GM19467 (cell line): ENCODE measurements around the gene TASP1.

ENCODE experiments used
- ATAC-seq: cut with Tn5 transposase; IDR thresholded peaks from one replicate; pipeline ENCODE4 v1.9.1; 2021; ENCODE audit warnings: mild to moderate bottlenecking, moderate library complexity; ENCODE audit not compliant: unreplicated experiment

Gene TASP1

DNA sequence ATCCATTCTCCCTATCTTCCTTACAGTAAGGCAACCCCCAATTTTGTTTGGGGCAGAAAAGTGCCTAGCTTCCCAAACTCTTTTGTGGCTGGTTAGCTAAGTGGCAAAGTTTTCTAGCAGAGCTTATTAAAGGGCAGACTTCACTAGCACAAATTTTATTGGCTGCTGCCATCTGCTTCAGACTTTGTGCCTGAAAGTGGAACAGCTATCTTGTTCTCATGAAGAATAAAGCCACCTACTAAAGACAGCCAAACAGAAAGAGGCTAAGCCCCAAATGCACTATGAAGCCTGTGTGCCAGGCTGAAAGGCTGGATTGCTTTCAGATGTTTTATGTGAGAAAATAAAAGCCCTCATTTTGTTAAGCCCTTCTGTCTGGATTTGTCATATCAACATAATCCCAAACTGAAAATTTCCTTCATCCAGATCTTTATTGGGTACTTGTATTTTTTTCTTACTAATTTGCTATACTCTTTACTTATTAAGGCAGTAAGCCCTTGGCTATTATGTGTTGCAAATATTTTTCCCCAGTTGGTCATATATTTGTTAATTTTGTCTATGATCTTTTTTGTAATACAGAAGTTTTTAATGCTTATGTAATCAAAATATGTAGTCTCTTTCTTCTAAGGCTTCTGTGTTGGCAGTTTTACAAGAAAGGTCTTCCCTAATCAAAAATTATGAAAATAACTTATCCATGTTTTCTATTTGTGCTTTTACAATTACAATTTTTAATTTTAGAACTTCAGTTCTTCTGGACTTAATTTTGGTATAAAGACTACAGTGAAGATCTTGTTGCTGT, 191.1 kb downstream of the TASP1 start:
- ATAC-seq = no peak

DNA sequence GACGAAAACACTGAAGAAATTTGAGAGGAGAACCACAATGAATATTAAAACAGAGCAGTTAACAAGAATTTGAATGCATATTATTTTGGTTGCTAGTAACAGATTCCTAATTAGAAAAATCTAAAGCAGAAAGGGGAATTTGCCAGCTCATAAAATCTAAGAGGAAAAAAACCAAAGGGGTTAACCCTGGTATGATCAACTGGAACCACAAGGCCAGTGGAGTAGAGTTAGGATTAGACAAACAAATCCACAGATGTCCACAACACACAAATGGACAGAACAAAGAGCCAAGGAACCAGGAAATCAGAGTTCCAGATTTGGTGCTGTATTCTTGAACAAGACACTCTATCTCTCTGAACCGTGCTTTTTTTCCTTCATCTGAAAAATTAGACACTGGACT, 195.0 kb downstream of the TASP1 start:
- ATAC-seq = no peak

DNA sequence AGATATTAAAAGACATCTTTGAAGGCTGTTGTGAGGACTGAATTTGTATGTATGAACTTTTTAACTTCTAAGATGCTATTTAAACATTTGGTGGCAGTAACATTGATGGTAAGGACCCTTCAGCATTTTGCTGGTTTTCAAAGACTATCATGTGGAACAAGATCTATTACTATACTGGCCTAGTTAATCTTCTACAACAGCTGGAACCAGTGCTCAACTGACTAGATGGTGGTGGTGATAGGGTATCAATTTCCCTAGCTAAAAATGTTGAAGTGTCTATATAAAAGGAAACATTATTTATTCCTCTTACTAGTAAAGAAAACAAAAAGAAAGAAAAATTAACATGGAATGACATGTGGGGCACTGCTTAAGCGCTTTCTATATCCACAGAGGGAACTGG, 195.7 kb downstream of the TASP1 start:
- ATAC-seq = no peak

DNA sequence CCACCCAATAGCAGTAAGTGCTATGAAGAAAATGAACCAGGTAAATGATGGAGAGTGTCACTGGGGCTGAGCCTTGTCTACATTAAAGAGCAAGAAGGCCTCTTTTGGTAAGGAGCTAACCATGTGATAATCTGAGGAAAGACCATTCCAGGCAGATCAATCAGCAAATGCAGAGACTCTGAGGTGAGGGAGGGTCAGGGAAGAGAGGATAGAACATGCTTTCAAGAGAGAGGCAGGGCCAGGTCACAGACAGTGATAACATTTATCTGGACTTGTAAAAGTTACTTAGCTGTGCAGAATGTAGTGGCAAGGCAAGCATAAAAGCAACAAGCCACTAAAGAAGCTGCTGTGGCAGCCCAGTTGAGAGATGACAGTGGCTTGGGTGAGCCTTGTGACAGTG, 197.3 kb downstream of the TASP1 start:
- ATAC-seq = no peak

DNA sequence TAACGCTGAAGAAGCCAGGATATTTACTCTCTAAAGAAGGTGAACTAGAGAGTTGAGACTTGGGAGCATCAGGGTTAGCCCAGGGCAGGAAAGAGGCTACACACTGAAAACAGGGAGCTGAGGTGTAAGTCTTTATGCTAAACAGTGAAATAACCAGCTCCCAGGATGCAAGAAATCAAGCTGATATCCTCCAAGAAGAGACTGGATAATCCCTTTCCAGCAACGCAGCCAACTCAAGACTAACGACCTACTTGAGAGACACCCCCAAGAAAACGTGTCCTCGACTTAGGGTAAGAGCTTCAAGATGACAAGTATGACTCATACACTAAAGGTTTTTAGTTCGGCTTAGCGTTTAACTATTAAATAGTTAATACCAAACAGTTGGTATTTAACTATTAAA, 202.2 kb downstream of the TASP1 start:
- no peak for ATAC-seq

DNA sequence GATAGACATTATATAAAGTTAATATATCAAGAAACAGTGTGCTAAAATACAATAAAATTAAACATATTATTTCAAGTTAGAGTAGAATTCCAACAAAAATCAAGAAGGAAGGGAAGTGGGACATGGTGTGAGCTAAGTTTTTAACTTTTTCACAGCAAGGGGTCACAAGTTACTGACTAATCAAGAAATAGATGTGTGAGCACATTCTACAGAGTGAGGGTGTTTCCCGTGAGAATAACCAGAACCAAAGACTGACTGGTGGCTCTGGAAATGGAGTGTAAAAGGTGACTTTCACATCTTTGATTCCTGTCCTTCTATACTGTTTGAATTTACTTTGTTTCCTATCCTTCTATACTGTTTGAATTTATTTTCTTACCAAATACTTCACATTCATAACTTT, 206.6 kb downstream of the TASP1 start:
- ATAC-seq = no peak

DNA sequence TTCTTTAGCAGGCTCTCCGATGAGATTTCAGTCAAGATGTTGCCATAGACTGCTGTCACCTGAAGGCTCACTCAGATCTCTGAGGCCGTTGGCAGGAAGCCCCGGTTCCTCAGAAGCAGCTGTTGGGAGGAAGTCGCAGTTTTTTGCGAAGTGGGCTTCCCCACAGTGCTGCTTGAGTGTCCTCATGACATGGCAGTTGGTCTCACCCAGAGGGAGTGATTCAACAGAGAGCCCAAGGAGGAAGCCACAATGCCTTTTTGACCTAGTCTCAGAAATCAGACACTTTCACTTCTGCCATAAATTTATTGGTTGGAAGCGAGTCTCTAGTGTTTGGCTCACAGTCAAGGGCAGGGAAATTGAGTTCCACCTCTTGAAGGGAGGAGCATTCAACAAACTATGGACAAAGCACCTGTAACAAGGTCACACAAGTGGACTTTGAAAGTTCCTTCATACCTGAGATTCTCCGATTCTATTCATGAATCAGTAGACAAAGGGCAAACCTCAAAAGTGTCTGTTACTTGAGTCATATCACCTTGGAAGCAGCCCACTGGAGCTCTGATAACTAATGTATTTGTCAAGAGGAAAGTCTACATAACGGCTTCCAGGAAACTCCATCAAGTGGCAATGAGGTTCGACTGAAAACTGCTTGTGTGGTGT, 208.3 kb downstream of the TASP1 start:
- ATAC-seq = no peak

DNA sequence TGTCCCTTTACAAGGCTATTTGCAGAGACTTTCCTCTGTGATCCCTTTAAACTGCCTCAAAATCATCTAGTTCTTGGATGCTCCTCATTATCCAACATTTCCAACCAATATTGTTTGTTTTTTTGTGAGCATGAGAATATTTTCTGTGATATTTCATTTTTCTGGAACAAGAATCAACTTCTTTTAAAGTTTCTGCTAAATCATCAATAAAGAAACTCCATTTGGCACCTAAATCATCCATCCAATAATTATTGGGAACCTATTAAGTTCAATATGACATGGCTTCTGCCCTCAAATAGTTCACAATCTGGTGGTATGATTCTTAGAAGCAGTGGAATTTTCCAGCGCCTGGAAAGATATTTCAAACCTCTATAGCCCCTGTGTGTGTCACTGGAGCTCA, 210.0 kb downstream of the TASP1 start:
- ATAC-seq = no peak

DNA sequence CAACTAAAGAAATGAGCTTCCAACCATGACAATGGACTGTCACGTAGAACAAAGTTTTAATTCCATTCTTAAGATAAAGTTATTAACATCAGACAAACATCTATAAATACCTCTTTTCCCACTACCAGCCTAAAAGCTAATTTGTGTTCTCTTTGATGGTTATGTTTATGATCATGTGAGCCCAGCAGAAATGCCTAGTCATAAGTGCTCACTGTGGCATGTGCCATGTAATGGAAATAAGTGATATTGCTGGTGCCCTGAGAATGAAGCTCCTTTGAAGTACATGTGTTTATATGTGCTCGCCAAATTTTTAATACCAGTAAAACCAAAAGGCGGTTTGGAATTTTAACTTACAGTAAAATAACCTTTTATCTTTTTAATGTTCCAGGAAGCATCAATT, 211.9 kb downstream of the TASP1 start:
- ATAC-seq = no peak

DNA sequence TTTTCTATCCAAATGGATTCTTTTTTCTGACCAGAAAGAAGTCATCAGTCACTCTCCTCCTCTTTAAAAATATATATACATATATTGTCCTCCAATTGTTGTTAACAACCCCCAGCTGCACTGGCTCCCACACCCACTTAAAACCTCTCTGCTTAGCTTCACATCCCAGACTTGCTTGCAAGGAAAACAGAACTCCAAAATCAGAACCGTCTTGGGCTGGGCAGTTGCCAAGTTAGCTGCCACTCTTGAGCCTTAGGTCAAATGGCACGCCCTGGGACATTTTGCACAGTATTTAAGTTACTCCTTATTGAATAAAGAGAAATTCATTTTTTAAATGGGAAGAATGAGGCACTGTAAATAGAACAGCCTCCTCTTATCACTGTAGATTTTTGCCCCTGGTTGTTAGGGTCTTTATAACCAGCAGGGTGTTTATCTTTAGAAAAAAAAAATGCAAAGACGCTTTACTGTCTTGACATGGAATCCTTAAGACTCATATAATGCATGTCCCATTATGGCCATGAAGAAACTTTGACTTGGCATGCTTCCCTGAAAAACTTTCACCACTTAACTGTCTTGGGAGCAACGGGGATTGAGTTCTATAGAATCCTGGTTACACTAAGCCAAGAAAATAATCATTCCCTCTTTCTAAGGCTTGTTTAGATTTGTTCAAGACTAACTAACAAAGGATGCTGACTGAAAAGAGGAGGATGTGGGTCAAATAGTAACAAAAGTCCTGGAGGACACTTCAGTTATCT, 213.2 kb downstream of the TASP1 start:
- no peak for ATAC-seq

DNA sequence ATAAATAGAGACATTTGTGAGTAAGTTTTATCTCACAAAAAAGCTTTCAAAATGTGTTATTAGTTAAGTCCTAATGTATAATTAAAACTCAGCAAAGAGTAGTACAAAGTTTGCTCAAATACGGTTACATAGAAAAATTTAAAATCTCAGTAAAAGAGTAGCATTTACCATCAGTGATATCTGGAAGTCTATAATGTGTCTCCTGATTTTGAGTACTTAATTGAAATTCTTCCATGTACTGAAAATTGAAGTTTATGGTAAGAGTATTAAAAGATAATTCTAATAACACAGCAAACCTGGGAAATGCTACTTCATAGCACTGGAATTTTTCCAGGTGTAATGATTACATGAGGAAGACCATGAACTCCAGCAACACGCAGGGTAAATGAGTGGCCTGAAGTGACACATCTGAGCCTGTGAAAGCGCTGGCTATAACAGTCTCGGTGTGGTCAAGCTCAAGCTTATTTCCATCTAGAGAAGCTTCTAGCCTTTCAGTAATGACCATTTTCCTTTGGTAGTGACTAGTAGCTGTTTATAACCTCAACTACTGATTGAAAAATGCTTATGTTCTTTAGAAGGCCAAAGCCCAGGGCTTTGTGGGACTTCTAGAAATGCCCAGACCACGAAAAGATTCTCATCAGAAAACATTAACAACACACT, 214.4 kb downstream of the TASP1 start:
- no peak for ATAC-seq

DNA sequence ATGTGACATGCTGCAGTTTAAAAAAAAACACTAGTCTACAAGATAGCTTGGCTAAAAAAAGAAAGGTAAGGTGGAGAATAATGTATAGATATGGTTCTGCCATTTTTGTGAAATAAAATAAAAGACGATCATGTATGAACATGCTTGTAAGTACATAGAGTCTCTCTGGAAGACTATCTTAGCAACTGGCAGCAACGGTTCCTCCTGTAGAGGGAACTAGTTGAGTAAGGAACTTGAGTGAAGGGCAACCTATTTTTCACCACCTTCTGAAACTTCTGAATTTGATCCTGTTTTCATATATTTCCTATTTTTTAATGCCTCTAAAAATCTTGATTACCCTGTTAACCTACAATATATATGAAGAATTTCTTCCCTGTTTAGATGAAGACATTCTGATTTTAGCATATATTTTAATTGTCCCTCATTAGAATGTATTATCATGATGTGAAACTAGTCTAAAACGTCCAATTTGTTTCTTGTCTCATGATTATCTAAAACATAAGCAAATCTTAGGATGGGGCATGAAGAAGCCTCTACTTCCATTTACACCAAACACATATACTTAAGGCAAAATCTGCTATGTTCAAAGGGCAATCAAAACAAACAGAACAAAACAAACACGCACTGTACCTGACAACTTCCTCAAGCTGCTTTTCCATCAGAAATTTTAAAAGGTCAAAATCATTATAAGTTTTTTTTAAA, 215.1 kb downstream of the TASP1 start:
- no peak for ATAC-seq

DNA sequence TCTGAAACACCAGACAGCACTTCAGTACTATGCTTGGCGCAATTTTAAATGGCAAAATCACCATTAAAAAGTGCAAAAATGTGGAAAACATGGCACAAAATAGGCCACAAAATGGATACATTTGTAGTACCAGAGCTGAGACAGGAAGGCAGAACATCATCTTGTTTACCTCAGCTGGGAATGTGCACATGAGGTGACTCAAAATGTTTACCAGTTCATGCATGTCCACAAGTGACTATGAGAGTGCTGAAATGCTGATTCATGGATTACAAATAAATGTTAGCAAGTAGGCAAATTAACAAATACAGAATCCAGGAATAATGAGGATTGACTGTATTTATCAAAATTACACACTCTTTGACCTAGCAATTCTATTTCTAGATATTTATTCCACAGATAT, 216.1 kb downstream of the TASP1 start:
- no peak for ATAC-seq

DNA sequence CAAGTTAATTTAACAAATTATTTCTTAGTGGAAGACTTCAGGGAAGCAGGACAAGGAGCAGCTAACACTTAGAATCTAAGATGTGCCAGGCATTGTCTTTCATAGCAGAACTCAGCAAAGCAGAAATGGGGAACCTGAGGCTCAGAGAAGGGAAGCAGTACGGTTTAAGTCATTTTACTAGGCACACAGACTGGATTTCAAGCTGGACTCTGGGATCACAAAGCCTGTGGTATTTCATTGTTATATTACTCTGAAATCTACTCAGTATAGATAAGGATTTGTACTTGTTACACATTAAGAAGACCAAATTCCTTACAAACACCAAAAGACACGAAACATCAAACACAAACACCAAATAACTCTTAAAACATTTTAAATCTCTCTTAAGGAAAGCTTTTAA, 218.1 kb downstream of the TASP1 start:
- ATAC-seq = no peak

DNA sequence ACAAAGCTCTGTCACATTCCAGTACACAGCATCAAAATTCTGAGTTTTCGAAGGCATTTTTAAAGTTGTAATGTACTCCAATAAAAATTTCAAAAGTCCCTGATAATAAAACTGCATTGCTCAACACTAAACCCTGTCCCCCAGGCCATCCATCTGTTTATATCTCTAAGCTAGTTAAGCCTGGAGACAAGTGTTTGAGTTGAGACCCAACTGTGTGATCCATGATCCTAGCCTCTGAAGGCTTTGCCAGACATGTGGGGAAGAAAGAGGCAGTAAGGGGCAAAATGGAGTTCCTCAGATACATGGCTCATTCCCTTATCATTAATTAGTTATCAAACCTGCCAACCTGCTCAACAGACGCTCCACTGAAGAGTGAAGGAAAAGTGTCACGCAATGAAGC, 219.3 kb downstream of the TASP1 start:
- no peak for ATAC-seq

DNA sequence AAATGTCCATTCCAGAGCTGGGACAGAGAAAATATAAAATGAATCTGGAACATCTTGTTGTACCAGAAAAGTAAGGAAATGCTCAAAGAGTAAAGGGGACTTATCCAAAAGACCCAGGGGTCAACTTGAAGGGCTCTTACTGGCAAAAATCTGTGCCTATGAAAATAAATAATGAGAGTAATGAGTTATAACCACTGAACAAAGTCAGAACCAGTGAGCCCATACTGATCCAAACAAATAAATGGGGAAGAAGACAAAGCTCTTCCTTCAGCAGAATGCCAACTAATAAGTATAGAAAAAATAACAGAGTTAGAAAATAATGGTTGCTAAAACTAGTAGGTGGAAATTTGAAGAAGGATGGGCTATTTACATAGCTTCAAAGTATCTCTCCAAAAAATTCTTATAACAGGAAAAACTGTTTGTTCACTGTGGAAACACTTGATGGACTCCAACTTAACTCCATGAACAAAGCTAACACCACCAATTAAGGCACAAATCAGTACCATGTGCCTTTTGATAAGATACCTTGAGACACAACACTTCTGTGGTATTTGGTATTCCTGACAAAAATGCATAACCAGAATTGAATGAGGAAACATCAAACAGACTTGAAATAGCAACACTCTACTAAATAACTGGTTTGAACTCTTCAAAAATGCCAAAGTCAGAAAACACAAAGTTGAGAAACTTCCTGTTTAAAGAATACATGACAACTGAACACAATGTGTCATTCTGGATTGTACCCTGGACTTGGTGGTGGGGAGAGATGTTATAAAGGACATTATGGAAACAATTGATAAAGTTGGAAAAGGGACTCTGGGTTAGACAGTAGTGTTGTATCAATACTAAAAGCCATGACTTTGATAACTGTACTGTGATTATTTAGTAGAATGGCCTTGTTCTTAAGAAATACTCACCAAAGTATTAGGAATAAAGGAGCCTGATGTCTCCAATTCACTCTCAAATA, 220.2 kb downstream of the TASP1 start:
- no peak for ATAC-seq

DNA sequence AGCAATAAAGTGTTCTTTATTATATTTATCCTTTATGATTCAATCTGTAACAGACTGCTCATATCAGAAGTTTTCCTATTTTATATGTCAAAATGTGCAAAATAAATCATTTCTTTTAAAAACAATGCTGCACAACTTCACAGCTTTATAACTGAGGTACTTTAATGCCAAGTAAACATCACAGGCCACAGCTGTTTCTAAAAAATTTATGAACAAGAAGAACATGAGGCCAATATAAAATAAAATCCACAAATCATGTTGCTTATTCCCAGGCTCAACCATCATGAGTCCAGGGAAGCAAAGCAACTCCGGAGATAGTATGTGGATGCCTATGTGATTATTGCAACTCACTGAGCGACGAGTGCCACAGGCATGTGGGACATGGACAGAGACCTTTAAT, 222.2 kb downstream of the TASP1 start:
- ATAC-seq = no peak

DNA sequence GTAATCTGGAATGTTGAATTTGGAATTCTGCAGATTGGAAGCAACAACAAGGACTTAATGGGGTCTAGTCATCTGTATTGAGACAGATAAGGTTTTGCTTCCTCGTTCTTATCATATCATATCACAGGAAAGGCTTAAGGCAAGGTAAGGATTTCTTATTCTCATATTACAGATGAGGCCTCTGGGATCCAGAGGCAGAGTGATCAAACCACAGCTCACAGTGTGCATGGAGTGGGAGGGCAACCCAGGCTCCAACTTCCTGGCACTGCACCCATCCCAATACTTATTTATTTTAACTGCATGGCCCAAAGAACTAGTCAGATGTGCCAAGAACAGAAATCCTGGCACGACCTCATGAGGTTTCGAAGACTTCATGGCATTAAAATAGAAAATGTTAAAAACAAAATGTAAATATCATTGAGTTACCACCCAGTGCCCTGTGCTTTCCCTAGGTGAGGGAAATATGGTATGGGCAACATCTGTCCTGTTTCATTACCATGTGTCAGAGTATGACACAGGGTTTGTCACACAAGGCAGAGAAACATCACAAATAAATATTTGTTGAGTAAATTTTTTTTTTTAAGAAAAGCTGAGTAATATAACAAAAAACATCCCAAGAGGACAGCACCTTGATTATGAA, 225.8 kb downstream of the TASP1 start:
- no peak for ATAC-seq

DNA sequence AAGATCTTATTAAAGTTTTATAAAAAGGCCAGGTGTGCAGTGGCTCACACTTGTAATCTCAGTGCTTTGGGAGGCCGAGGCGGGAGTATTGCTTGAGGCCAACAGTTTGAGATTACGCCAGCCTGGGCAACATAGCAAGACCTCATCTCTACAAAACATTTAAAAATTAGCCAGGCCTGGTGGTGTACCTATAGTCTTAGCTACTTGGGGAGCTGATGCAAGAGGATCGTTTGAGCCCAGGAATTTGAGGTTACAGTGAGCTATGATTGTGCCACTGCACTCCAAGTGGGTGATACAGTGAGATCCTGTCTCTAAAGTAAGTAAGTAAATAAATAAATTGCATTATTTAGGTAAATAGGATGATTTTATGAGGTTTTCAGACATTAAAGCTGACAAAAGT, 234.4 kb downstream of the TASP1 start:
- no peak for ATAC-seq
